ENCODE results near the gene CYTH2.
A peak's percentile ranks its signal among the peaks of the same experiment; 100 is the strongest.

- TF ChIP-seq CTCF (IDR thresholded peaks at IDR 0.05; ENCODE audit: low read depth, low read length, poor library complexity, severe bottlenecking) (peak; percentile 88), EZH2phosphoT487 (IDR thresholded peaks at IDR 0.05; ENCODE audit: borderline replicate concordance, low read length) (no peak)
These were observed 20.5 kb downstream of the CYTH2 start for GRCh38 chr19:48489608-48490216.

Measured in DOHH2 (cell line).